ENCODE results near the gene ST7. TPM values are rescaled to one million over a fixed set of nuclear protein-coding genes. Genes with fewer than 3 reads are reported as not detected.

ST7 gene
- total and polyA plus RNA-seq, 2 of the 8 experiments (the other 6 are each of a cell fraction or from before 2014, with no cell fraction given): 16.3 to 18.0 TPM

DNA sequence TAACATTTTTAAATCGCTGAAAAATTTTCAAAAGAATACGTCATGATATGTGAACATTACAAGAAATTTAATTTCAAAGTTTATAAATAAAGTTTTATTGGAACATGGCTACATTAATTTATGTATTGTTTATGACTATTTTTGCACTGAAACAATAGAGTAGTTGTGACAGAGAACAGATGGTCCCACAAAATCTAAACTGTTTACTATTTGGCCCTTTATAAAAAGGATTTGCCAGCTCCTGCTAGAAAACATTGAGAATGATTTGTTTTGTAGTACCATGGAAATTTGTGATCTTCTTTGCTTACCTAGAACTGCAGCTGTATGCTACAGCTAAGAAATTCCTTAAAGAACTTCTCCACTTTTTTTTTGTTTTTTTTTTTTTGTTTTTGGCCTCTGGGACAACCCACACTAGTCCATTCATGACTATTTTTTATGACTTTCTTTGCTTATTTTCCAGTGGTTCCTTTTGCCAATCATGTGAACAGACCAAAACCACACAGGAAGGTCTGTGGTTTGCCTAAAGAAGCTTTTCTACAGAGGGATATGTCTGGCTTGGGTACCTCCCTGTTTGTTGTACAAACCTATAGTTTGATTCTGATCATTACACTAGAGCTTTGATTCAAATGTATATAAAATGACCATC lies 55.7 kb downstream of the ST7 start:
- 0 out of 4 replicates have a peak, but pooled peaks cover 0 to 4% of the 10 kb centered on the region in 2 experiments for H3K79me2 ChIP-seq (ENCODE audit: control insufficient read depth in 1 of 2, insufficient read depth in 2 of 2, low read length in 2 of 2)
- H3K23ac ChIP-seq (ENCODE audit: insufficient read length): no peak overlapping the region
- no peak overlapping the region for H2BK5ac ChIP-seq (ENCODE audit: low read depth, low read length)
- no peak overlapping the region for H2BK12ac ChIP-seq (ENCODE audit: low read depth, low read length)
- TF ChIP-seq RFX5 (IDR thresholded peaks at IDR 0.05; ENCODE audit: borderline replicate concordance, low read depth, low read length): no peak
- no peaks in the 10 kb centered on the region for H3K36me3 ChIP-seq (ENCODE audit: control insufficient read depth in 2 of 4, insufficient read depth in 4 of 4, low read length in 3 of 4)
- no peak for FAIRE-seq
- H3K14ac ChIP-seq (ENCODE audit: insufficient read length): no peak overlapping the region
- WGBS, 2 experiments (ENCODE audit: extremely low coverage in 1 of 2, insufficient coverage in 1 of 2, insufficient read length in 1 of 2, insufficient replicate concordance in 2 of 2, low coverage in 1 of 2, low lambda C conversion rate in 2 of 2, missing lambda C conversion rate in 1 of 2): 86% methylated on average over 2 of the region's 2 CpGs; no CpG with 5 or more reads in 1 of the 2 experiments
- no peak overlapping the region for H2BK20ac ChIP-seq (ENCODE audit: low read length)
- H2BK120ac ChIP-seq (replicated peaks; ENCODE audit: low read depth, low read length): no peak overlapping the region
- H2BK15ac ChIP-seq (ENCODE audit: low read length): no peak overlapping the region
- H3K4me3 ChIP-seq (ENCODE audit: extremely low read depth in 1 of 4, insufficient read depth in 2 of 4, low read depth in 3 of 4, low read length in 4 of 4): no peak overlapping the region
- no peak for DNase-seq (ENCODE audit: low read depth in 1 of 2, low spot score in 2 of 2)
- H3K27ac ChIP-seq (ENCODE audit: low read depth, low read length): no peak overlapping the region
- no peak overlapping the region for H3K56ac ChIP-seq (replicated peaks; ENCODE audit: insufficient read length, low read depth, low read length)
- H3K18ac ChIP-seq (ENCODE audit: extremely low read depth, low read length): no peak overlapping the region
- H3K4ac ChIP-seq (replicated peaks; ENCODE audit: insufficient read length, low read depth, low read length): no peak overlapping the region
- CTCF ChIA-PET (ENCODE audit: partially characterized antibody): interaction anchor here (0.6 to 3.4 kb wide), 11 partner anchors 13 to 1120 kb away, joined by 3 to 20 read pairs (median 3); no protein-coding TSS in a partner anchor
- POLR2A ChIA-PET (ENCODE audit: partially characterized antibody): no interaction called here
- no peak overlapping the region for H2AK5ac ChIP-seq (ENCODE audit: low read depth, low read length)
- H4K91ac ChIP-seq (replicated peaks; ENCODE audit: insufficient read length, low read length): no peak overlapping the region
- H4K5ac ChIP-seq (ENCODE audit: insufficient read length, low read depth, low read length): no peak overlapping the region
- H3K27me3 ChIP-seq (replicated peaks in 1 of 4; ENCODE audit: control insufficient read depth in 3 of 4, extremely low read depth in 1 of 4, insufficient read depth in 3 of 4, low read length in 3 of 4): no peaks in the 10 kb centered on the region
- H3K23me2 ChIP-seq (ENCODE audit: low read depth, low read length): no peaks in the 10 kb centered on the region
- H3K79me1 ChIP-seq (ENCODE audit: low read depth, low read length): no peaks in the 10 kb centered on the region
- no peak overlapping the region for H2AFZ ChIP-seq (ENCODE audit: low read length)
- no peak overlapping the region for H3K4me2 ChIP-seq (ENCODE audit: insufficient read depth in 1 of 2, low read depth in 2 of 2, low read length in 2 of 2)
- no peak overlapping the region for H3K9ac ChIP-seq (replicated peaks in 1 of 4; ENCODE audit: extremely low read depth in 1 of 4, low read depth in 3 of 4, low read length in 3 of 4)
- H3K4me1 ChIP-seq (replicated peaks in 1 of 4; ENCODE audit: control insufficient read depth in 3 of 4, insufficient read depth in 4 of 4, low read length in 3 of 4): no peaks in the 10 kb centered on the region
- H4K8ac ChIP-seq (ENCODE audit: extremely low read depth, insufficient read depth, low read length): no peak overlapping the region
- H4K20me1 ChIP-seq (replicated peaks in 1 of 2; ENCODE audit: control insufficient read depth in 1 of 2, insufficient read depth in 2 of 2, low read length in 2 of 2): no peaks in the 10 kb centered on the region
- no peaks in the 10 kb centered on the region for H3K9me3 ChIP-seq (ENCODE audit: insufficient read depth in 2 of 2, low read depth in 1 of 2, low read length in 1 of 2)

Data from H1 (cell line).